Suprapubic skin (tissue), 3 donors: ENCODE measurements around the gene GRIP2.

ENCODE experiments used
- CTCF ChIP-seq, 2 donors: fragments of 200-600 bp in 1 of 2; fragments of 450-650 bp in 1 of 2; sonication (generic) in 1 of 2; IDR thresholded peaks; one replicate each; pipeline ENCODE4 v1.5.1; 2016 to 2019; ENCODE audit warnings: antibody characterized with exemption in 2 of 2, mild to moderate bottlenecking in 1 of 2, moderate library complexity in 1 of 2
- POLR2A ChIP-seq, 2 donors: fragments of 450-650 bp; IDR thresholded peaks; one replicate each; pipeline ENCODE4 v1.6.1; 2017; ENCODE audit warnings: antibody characterized with exemption in 2 of 2, mild to moderate bottlenecking in 2 of 2, moderate library complexity in 2 of 2

GRCh38 chr3:14494279-14494972 is 45.7 kb downstream of the GRIP2 start:
- TF ChIP-seq POLR2A (IDR thresholded peaks at IDR 0.05) (no peak), CTCF (IDR thresholded peaks at IDR 0.05) (no peak)
